T-cell (primary cell): Measurements from ENCODE around the gene CADM1. TPM values are rescaled to one million over a fixed set of nuclear protein-coding genes. Genes with fewer than 3 reads are reported as not detected.

ENCODE experiments used
- ATAC-seq, 4 experiments: fragments of 200-7000 bp in 3 of 4; fragments of 150-1000 bp in 1 of 4; cut with Tn5 transposase; replicated peaks in 1 of 4; 1 replicate in 3 of 4; 2 replicates in 1 of 4; pipeline ENCODE4 v1.10.0; 2021; ENCODE audit warnings: moderate library complexity in 3 of 4, mild to moderate bottlenecking in 2 of 4, moderate number of reproducible peaks in 1 of 4
- CTCF ChIA-PET, 2 donors: fragments of 300-600 bp; sonication (Branson Sonifier 250); formaldehyde crosslinking; loops; one replicate each; lab custom pipeline; 2022; ENCODE audit warnings: antibody characterized with exemption in 2 of 2; lab: Charles Lee
- POLR2A ChIA-PET, 2 donors: fragments of 300-600 bp; sonication (Branson Sonifier 250); formaldehyde crosslinking; loops; one replicate each; lab custom pipeline; 2022; ENCODE audit warnings: antibody characterized with exemption in 2 of 2; lab: Charles Lee
- DNase-seq, 35 experiments: peaks; one replicate each; pipeline versions ENCODE4 v3.0.0 to v3.0.0-alpha.2; 2013 to 2023
- H3K27ac ChIP-seq: one replicate; pipeline ENCODE4 v1.5.1; 2013; ENCODE audit warnings: low read length
- H3K27me3 ChIP-seq, 2 experiments: replicated peaks in 1 of 2; 1 replicate in 1 of 2; 2 replicates in 1 of 2; pipeline versions ENCODE4 v1.6.1 to v1.7.0; 2013; ENCODE audit warnings: low read length in 1 of 2, mixed read lengths in 1 of 2; ENCODE audit not compliant: control insufficient read depth in 2 of 2, insufficient read depth in 2 of 2; ENCODE audit errors: extremely low read depth in 1 of 2
- H3K36me3 ChIP-seq, 2 donors: 1 replicate in 1 of 2; 2 replicates in 1 of 2; pipeline versions ENCODE4 v1.6.1 to v1.7.0; 2013; ENCODE audit warnings: low read length in 1 of 2; ENCODE audit not compliant: control insufficient read depth in 2 of 2, insufficient read depth in 1 of 2; ENCODE audit errors: extremely low read depth in 1 of 2
- H3K4me1 ChIP-seq, 2 experiments: 1 replicate in 1 of 2; 2 replicates in 1 of 2; pipeline versions ENCODE4 v1.6.1 to v1.7.0; 2013; ENCODE audit warnings: low read length in 2 of 2, mixed read lengths in 1 of 2; ENCODE audit not compliant: insufficient read depth in 2 of 2, control insufficient read depth in 1 of 2; ENCODE audit errors: extremely low read depth in 1 of 2
- H3K4me3 ChIP-seq, 2 donors: 1 replicate in 1 of 2; 2 replicates in 1 of 2; pipeline versions ENCODE4 v1.5.1 to v1.7.0; 2013; ENCODE audit warnings: mild to moderate bottlenecking in 2 of 2, low read length in 1 of 2, moderate library complexity in 1 of 2; ENCODE audit not compliant: control insufficient read depth in 1 of 2; ENCODE audit errors: extremely low read depth in 1 of 2
- H3K9me3 ChIP-seq: 2 replicates; pipeline ENCODE4 v1.7.0; 2013
- H3K27ac Mint-ChIP-seq, 2 donors: one replicate each; pipeline ENCODE4 v1.8.0; 2020 to 2021; ENCODE audit warnings: mild to moderate bottlenecking in 2 of 2, mixed read lengths in 2 of 2
- H3K27me3 Mint-ChIP-seq, 2 donors: one replicate each; pipeline ENCODE4 v1.8.0; 2021 to 2022; ENCODE audit warnings: mixed read lengths in 2 of 2
- H3K36me3 Mint-ChIP-seq: one replicate; pipeline ENCODE4 v1.8.0; 2021; ENCODE audit warnings: mixed read lengths
- H3K4me1 Mint-ChIP-seq, 3 donors: one replicate each; pipeline ENCODE4 v1.8.0; 2020 to 2022; ENCODE audit warnings: mixed read lengths in 3 of 3, mild to moderate bottlenecking in 1 of 3
- H3K4me3 Mint-ChIP-seq, 3 donors: one replicate each; pipeline ENCODE4 v1.8.0; 2020 to 2022; ENCODE audit warnings: mild to moderate bottlenecking in 3 of 3, mixed read lengths in 3 of 3, moderate library complexity in 3 of 3
- H3K9me3 Mint-ChIP-seq, 3 donors: one replicate each; pipeline ENCODE4 v1.8.0; 2020 to 2022; ENCODE audit warnings: mixed read lengths in 3 of 3
- WGBS: methylation state at CpG from one replicate; pipeline ENCODE4 v1.1.5; 2013; ENCODE audit warnings: missing lambda C conversion rate; ENCODE audit not compliant: insufficient coverage; 5-methylcytosine and 5-hydroxymethylcytosine counted together
- total RNA-seq, 35 experiments: library from RNA in 6 of 35; stranded (reverse) in 6 of 35; fragments of 120-200 nt in 1 of 35; gene quantifications; one replicate each; pipeline versions ENCODE4 v1.2.1 to v1.2.4 and lab custom pipeline; 2013 to 2026

CADM1 gene
- total RNA-seq, 5 donors from 2014 or later (not counting 1 experiment from before 2014, with no cell fraction given), result 2.1 to 6.7 (median 3.1) TPM

GRCh38 chr11:115390441-115390840 is 113.8 kb downstream of the CADM1 start:
- Histone ChIP-seq H3K4me1 (no peaks in the 10 kb centered on the region), H3K27me3 (peaks cover 0 to 2% of the 10 kb centered on the region in 2 experiments), H3K4me3 (no peak overlapping the region), H3K27ac (no peak overlapping the region), H3K9me3 (no peaks in the 10 kb centered on the region), H3K36me3 (no peaks in the 10 kb centered on the region)
- ChIA-PET POLR2A (no interaction called here), CTCF (no interaction called here)
- no peak overlapping the region for H3K27ac Mint-ChIP-seq
- peaks cover 6 to 10% of the 10 kb centered on the region in 2 donors for H3K27me3 Mint-ChIP-seq
- no peaks in the 10 kb centered on the region for H3K9me3 Mint-ChIP-seq
- WGBS, result no CpG with 5 or more reads among the region's 1 CpG
- no peak for DNase-seq
- no peak overlapping the region for H3K4me3 Mint-ChIP-seq
- no peaks in the 10 kb centered on the region for H3K36me3 Mint-ChIP-seq
- ATAC-seq, result no peak
- H3K4me1 Mint-ChIP-seq, result no peaks in the 10 kb centered on the region

GRCh38 chr11:115389790-115390189 is 114.4 kb downstream of the CADM1 start:
- ChIA-PET POLR2A (no interaction called here), CTCF (interaction anchor here in 1 of 2 donors (0.6 kb wide), 1 partner anchor 322 kb away, joined by 4 read pairs; no protein-coding TSS in a partner anchor)
- ATAC-seq (no peak), DNase-seq (no peak)
- H3K27me3 Mint-ChIP-seq, result peaks cover 6 to 10% of the 10 kb centered on the region in 2 donors
- Histone ChIP-seq H3K4me1 (no peaks in the 10 kb centered on the region), H3K4me3 (no peak overlapping the region), H3K9me3 (no peaks in the 10 kb centered on the region), H3K27me3 (peaks cover 0 to 2% of the 10 kb centered on the region in 2 experiments), H3K36me3 (no peaks in the 10 kb centered on the region), H3K27ac (no peak overlapping the region)
- H3K4me3 Mint-ChIP-seq, result no peak overlapping the region
- WGBS, result no CpG with 5 or more reads among the region's 3 CpGs
- H3K27ac Mint-ChIP-seq, result no peak overlapping the region
- H3K4me1 Mint-ChIP-seq, result no peaks in the 10 kb centered on the region
- no peaks in the 10 kb centered on the region for H3K9me3 Mint-ChIP-seq
- no peaks in the 10 kb centered on the region for H3K36me3 Mint-ChIP-seq

GRCh38 chr11:115385226-115385625 is 119.0 kb downstream of the CADM1 start:
- H3K9me3 Mint-ChIP-seq, result no peaks in the 10 kb centered on the region
- no peaks in the 10 kb centered on the region for H3K9me3 ChIP-seq
- ATAC-seq (no peak), DNase-seq (no peak)
- no peak overlapping the region for H3K4me3 Mint-ChIP-seq
- H3K27ac Mint-ChIP-seq, result no peak overlapping the region
- ChIA-PET CTCF (interaction anchor here in 1 of 2 donors (0.6 to 0.7 kb wide), 2 partner anchors 14 to 1618 kb away, joined by 4 to 7 read pairs; no protein-coding TSS in a partner anchor), POLR2A (no interaction called here)
- H3K36me3 ChIP-seq, result no peaks in the 10 kb centered on the region
- no peaks in the 10 kb centered on the region for H3K4me1 Mint-ChIP-seq
- H3K27me3 Mint-ChIP-seq, result peaks cover 4 to 7% of the 10 kb centered on the region in 2 donors
- no peak overlapping the region for H3K27ac ChIP-seq
- H3K27me3 ChIP-seq, result no peaks in the 10 kb centered on the region
- no peaks in the 10 kb centered on the region for H3K36me3 Mint-ChIP-seq
- no peaks in the 10 kb centered on the region for H3K4me1 ChIP-seq
- no peak overlapping the region for H3K4me3 ChIP-seq

GRCh38 chr11:115384236-115384635 is 120.0 kb downstream of the CADM1 start:
- no peak overlapping the region for H3K4me3 Mint-ChIP-seq
- Histone ChIP-seq H3K4me3 (no peak overlapping the region), H3K36me3 (no peaks in the 10 kb centered on the region), H3K27me3 (no peaks in the 10 kb centered on the region), H3K27ac (no peak overlapping the region), H3K9me3 (no peaks in the 10 kb centered on the region), H3K4me1 (no peaks in the 10 kb centered on the region)
- 90% methylated on average over 2 of the region's 2 CpGs for WGBS
- no peaks in the 10 kb centered on the region for H3K4me1 Mint-ChIP-seq
- no peak overlapping the region for H3K27ac Mint-ChIP-seq
- no peak for DNase-seq
- no peaks in the 10 kb centered on the region for H3K36me3 Mint-ChIP-seq
- peaks cover 4% of the 10 kb centered on the region in 2 donors for H3K27me3 Mint-ChIP-seq
- H3K9me3 Mint-ChIP-seq, result no peaks in the 10 kb centered on the region
- ATAC-seq, result no peak
- CTCF ChIA-PET, result no interaction called here
- POLR2A ChIA-PET, result no interaction called here

- peaks cover 4% of the 10 kb centered on the region in 2 donors for H3K27me3 Mint-ChIP-seq
- ATAC-seq (no peak), DNase-seq (no peak)
- CTCF ChIA-PET, result no interaction called here
- WGBS, result 86% methylated on average over 2 of the region's 3 CpGs
- H3K4me3 ChIP-seq, result no peak overlapping the region
- POLR2A ChIA-PET, result no interaction called here
- no peaks in the 10 kb centered on the region for H3K27me3 ChIP-seq
- no peaks in the 10 kb centered on the region for H3K9me3 Mint-ChIP-seq
- H3K27ac ChIP-seq, result no peak overlapping the region
- no peaks in the 10 kb centered on the region for H3K9me3 ChIP-seq
- no peak overlapping the region for H3K27ac Mint-ChIP-seq
- no peaks in the 10 kb centered on the region for H3K4me1 Mint-ChIP-seq
- H3K4me3 Mint-ChIP-seq, result no peak overlapping the region
- no peaks in the 10 kb centered on the region for H3K4me1 ChIP-seq
- no peaks in the 10 kb centered on the region for H3K36me3 Mint-ChIP-seq
- H3K36me3 ChIP-seq, result no peaks in the 10 kb centered on the region
Measured at GRCh38 chr11:115383431-115383830, 120.8 kb downstream of the CADM1 start.

- WGBS, result no CpG with 5 or more reads among the region's 1 CpG
- ChIA-PET CTCF (no interaction called here), POLR2A (no interaction called here)
- H3K4me1 Mint-ChIP-seq, result no peaks in the 10 kb centered on the region
- no peaks in the 10 kb centered on the region for H3K36me3 Mint-ChIP-seq
- H3K4me3 ChIP-seq, result no peak overlapping the region
- H3K9me3 ChIP-seq, result no peaks in the 10 kb centered on the region
- no peaks in the 10 kb centered on the region for H3K36me3 ChIP-seq
- H3K4me1 ChIP-seq, result no peaks in the 10 kb centered on the region
- H3K27ac Mint-ChIP-seq, result no peak overlapping the region
- no peaks in the 10 kb centered on the region for H3K9me3 Mint-ChIP-seq
- no peak overlapping the region for H3K27ac ChIP-seq
- DNase-seq (no peak), ATAC-seq (no peak)
- peaks cover 0 to 4% of the 10 kb centered on the region in 2 donors for H3K27me3 Mint-ChIP-seq
- H3K4me3 Mint-ChIP-seq, result no peak overlapping the region
- H3K27me3 ChIP-seq, result no peaks in the 10 kb centered on the region
Measured at GRCh38 chr11:115379528-115379927, 124.7 kb downstream of the CADM1 start.

GRCh38 chr11:115378557-115378956 is 125.7 kb downstream of the CADM1 start:
- Histone ChIP-seq H3K36me3 (no peaks in the 10 kb centered on the region), H3K9me3 (no peaks in the 10 kb centered on the region), H3K27ac (no peak overlapping the region), H3K4me1 (no peaks in the 10 kb centered on the region), H3K27me3 (no peaks in the 10 kb centered on the region), H3K4me3 (no peak overlapping the region)
- Mint-ChIP-seq H3K27me3 (peaks cover 0 to 7% of the 10 kb centered on the region in 2 donors), H3K9me3 (no peaks in the 10 kb centered on the region), H3K4me1 (no peaks in the 10 kb centered on the region), H3K27ac (no peak overlapping the region), H3K36me3 (no peaks in the 10 kb centered on the region), H3K4me3 (no peak overlapping the region)
- CTCF ChIA-PET, result no interaction called here
- no peak for ATAC-seq
- no peak for DNase-seq
- POLR2A ChIA-PET, result no interaction called here
- WGBS, result no CpG with 5 or more reads among the region's 4 CpGs
